A673 (cell line): ENCODE results near the gene HOXB3. TPM values are rescaled to one million over a fixed set of nuclear protein-coding genes. Genes with fewer than 3 reads are reported as not detected.

Experiments
- BruUV-seq: library from RNA; stranded (reverse); fragments of 400-500 nt; replicated peaks from 2 replicates; lab custom pipeline; 2021; lab: Mats Ljungman, UMichigan
- CTCF ChIA-PET: fragments of 300-600 bp; sonication (Branson Sonifier 250); formaldehyde crosslinking; loops from one replicate; lab custom pipeline; 2022; ENCODE audit warnings: antibody characterized with exemption; lab: Charles Lee
- POLR2A ChIA-PET: fragments of 300-600 bp; sonication (Branson Sonifier 250); formaldehyde crosslinking; loops from one replicate; lab custom pipeline; 2022; ENCODE audit warnings: antibody characterized with exemption; ENCODE audit not compliant: low non-redundant PET; lab: Charles Lee
- DNase-seq: peaks from one replicate; pipeline ENCODE4 v3.0.0-alpha.2; 2015; ENCODE audit warnings: low spot score
- H3K27ac ChIP-seq: fragments of 200-600 bp; sonication (generic); 2 replicates; pipeline ENCODE4 v1.5.1; 2016; ENCODE audit warnings: mixed run types, low read depth, mild to moderate bottlenecking, mixed read lengths, antibody characterized with exemption, low read length; ENCODE audit not compliant: poor library complexity, severe bottlenecking
- H3K27me3 ChIP-seq: fragments of 200-600 bp; sonication (generic); replicated peaks from 2 replicates; pipeline ENCODE4 v1.6.1; 2017; ENCODE audit warnings: mixed run types, low read depth, mild to moderate bottlenecking, mixed read lengths, antibody characterized with exemption, low read length; ENCODE audit not compliant: insufficient read depth, poor library complexity
- H3K36me3 ChIP-seq: fragments of 200-600 bp; sonication (generic); 2 replicates; pipeline ENCODE4 v1.6.1; 2016; ENCODE audit warnings: mixed run types, mild to moderate bottlenecking, mixed read lengths, antibody characterized with exemption, low read length; ENCODE audit not compliant: insufficient read depth, poor library complexity, severe bottlenecking
- H3K4me1 ChIP-seq: fragments of 200-600 bp; sonication (generic); 2 replicates; pipeline ENCODE4 v1.6.1; 2017; ENCODE audit warnings: mixed run types, mild to moderate bottlenecking, mixed read lengths, antibody characterized with exemption, low read length; ENCODE audit not compliant: insufficient read depth, poor library complexity, severe bottlenecking
- H3K4me3 ChIP-seq: fragments of 200-600 bp; sonication (generic); 2 replicates; pipeline ENCODE4 v1.5.1; 2016; ENCODE audit warnings: low read depth, mixed run types, mild to moderate bottlenecking, mixed read lengths, low read length; ENCODE audit not compliant: poor library complexity, severe bottlenecking
- H3K9me3 ChIP-seq: fragments of 200-600 bp; sonication (generic); 2 replicates; pipeline ENCODE4 v1.6.1; 2016; ENCODE audit warnings: mixed run types, low read depth, mild to moderate bottlenecking, mixed read lengths, antibody characterized with exemption, low read length; ENCODE audit not compliant: poor library complexity, severe bottlenecking
- CTCF ChIP-seq: fragments of 300-800, 200-600 bp; sonication (generic); conservative IDR thresholded peaks from 2 replicates; pipeline ENCODE4 v1.5.1; 2017; ENCODE audit warnings: low read depth, mild to moderate bottlenecking, antibody characterized with exemption, low read length, moderate library complexity, mixed read lengths
- EZH2 ChIP-seq: fragments of 200-600 bp; sonication (generic); IDR thresholded peaks from 2 replicates; pipeline ENCODE4 v1.6.1; 2017; ENCODE audit warnings: borderline replicate concordance, low read depth, mild to moderate bottlenecking, mixed read lengths, antibody characterized with exemption, low read length; ENCODE audit not compliant: poor library complexity, severe bottlenecking
- intact Hi-C: fragments of 100-400 bp; cut with micrococcal nuclease; formaldehyde crosslinking; loops from one replicate; pipeline ENCODE4 v1.10.0; 2022; ENCODE audit not compliant: unreplicated experiment
- total RNA-seq: library from RNA; stranded (reverse); gene quantifications from 2 replicates; pipeline ENCODE4 v1.2.3, GENCODE V29; 2021

Gene HOXB3
- total RNA-seq, 1 experiment from 2014 or later = 40.7 TPM

GRCh38 chr17:48530887-48531272 is 59.2 kb downstream of the HOXB3 start, which contains the start of gene HOXB1:
TSS of gene HOXB1 (minus strand) at chr17:48531011. CDS start at chr17:48530904, 107 bp downstream.
- no peak for TF ChIP-seq EZH2
- TF ChIP-seq CTCF = no peak
- DNase-seq = no peak
- POLR2A ChIA-PET = interaction anchor here (0.6 kb wide), 1 partner anchor 25 kb away, joined by 3 read pairs; no protein-coding TSS in a partner anchor
- BruUV-seq = no TSS peak
- no peaks in the 10 kb centered on the region for H3K9me3 ChIP-seq
- H3K4me3 ChIP-seq = no peak within 1 kb of the TSS
- no peaks in the 10 kb centered on the region for H3K36me3 ChIP-seq
- intact Hi-C loops = no loop called here
- H3K27me3 ChIP-seq = no peaks in the 10 kb centered on the region
- peaks cover 8% of the 10 kb centered on the region for H3K4me1 ChIP-seq
- no peak within 1 kb of the TSS for H3K27ac ChIP-seq
- CTCF ChIA-PET = no interaction called here

GRCh38 chr17:48530208-48530886 is 59.7 kb downstream of the HOXB3 start:
- intact Hi-C loops = no loop called here
- no TSS peak for BruUV-seq

GRCh38 chr17:48529683-48530009 is 60.4 kb downstream of the HOXB3 start:
- ChIA-PET POLR2A (no interaction called here), CTCF (no interaction called here)
- Histone ChIP-seq H3K4me1 (no peaks in the 10 kb centered on the region), H3K27me3 (no peaks in the 10 kb centered on the region), H3K36me3 (no peaks in the 10 kb centered on the region), H3K9me3 (no peaks in the 10 kb centered on the region), H3K4me3 (no peak overlapping the region), H3K27ac (no peak overlapping the region)
- no peak for TF ChIP-seq EZH2
- no peak for TF ChIP-seq CTCF
- BruUV-seq = no TSS peak
- intact Hi-C loops = no loop called here
- DNase-seq = no peak

More at GRCh38 chr17:48530208-48530886, 59.7 kb downstream of the HOXB3 start:
- Histone ChIP-seq H3K27ac (no peak overlapping the region), H3K27me3 (no peaks in the 10 kb centered on the region), H3K4me1 (peaks cover 4% of the 10 kb centered on the region), H3K36me3 (no peaks in the 10 kb centered on the region), H3K4me3 (no peak overlapping the region), H3K9me3 (no peaks in the 10 kb centered on the region)
- TF ChIP-seq CTCF (no peak), EZH2 (no peak)
- CTCF ChIA-PET = no interaction called here
- POLR2A ChIA-PET = interaction anchor here (0.6 kb wide), 1 partner anchor 25 kb away, joined by 3 read pairs; no protein-coding TSS in a partner anchor
- DNase-seq = no peak
